ENCODE results near the gene ABITRAM.

- TF ChIP-seq, protein P1, sequence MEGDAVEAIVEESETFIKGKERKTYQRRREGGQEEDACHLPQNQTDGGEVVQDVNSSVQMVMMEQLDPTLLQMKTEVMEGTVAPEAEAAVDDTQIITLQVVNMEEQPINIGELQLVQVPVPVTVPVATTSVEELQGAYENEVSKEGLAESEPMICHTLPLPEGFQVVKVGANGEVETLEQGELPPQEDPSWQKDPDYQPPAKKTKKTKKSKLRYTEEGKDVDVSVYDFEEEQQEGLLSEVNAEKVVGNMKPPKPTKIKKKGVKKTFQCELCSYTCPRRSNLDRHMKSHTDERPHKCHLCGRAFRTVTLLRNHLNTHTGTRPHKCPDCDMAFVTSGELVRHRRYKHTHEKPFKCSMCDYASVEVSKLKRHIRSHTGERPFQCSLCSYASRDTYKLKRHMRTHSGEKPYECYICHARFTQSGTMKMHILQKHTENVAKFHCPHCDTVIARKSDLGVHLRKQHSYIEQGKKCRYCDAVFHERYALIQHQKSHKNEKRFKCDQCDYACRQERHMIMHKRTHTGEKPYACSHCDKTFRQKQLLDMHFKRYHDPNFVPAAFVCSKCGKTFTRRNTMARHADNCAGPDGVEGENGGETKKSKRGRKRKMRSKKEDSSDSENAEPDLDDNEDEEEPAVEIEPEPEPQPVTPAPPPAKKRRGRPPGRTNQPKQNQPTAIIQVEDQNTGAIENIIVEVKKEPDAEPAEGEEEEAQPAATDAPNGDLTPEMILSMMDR (IDR thresholded peaks at IDR 0.05): no peak
- no peak for TF ChIP-seq POLR2AphosphoS5 (IDR thresholded peaks at IDR 0.05)
- no peak for TF ChIP-seq POLR2A (IDR thresholded peaks at IDR 0.05)
- no peak for TF ChIP-seq EP300 (IDR thresholded peaks at IDR 0.05)
Observed at GRCh38 chr9:108913391-108913790, 20.8 kb upstream of the ABITRAM start.
